HG02870 (cell line): Measurements from ENCODE around the gene AUTS2.

Experiments used
- ATAC-seq: cut with Tn5 transposase; IDR thresholded peaks from one replicate; pipeline ENCODE4 v1.9.1; 2021; ENCODE audit warnings: mild to moderate bottlenecking, moderate library complexity; ENCODE audit not compliant: unreplicated experiment

Gene AUTS2

DNA sequence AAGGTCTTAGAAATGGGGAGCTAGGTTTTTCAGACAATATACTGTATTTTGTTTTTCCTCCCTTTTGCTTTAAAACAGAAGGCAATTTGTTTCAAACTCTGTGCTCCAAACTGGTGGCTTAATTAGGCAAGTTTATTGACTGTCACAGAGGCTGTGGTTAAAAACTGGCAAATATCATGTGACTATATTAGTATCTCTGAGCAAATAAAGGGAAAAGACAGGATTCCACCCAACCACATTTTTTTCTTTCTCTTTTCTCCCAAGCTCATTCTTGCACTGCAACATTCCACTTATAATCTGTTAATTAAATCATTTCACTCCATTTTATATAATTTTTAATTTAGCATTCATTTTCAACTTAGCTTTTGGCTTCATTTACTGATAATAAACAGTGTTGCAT, 615.8 kb downstream of the AUTS2 start:
- no peak for ATAC-seq

DNA sequence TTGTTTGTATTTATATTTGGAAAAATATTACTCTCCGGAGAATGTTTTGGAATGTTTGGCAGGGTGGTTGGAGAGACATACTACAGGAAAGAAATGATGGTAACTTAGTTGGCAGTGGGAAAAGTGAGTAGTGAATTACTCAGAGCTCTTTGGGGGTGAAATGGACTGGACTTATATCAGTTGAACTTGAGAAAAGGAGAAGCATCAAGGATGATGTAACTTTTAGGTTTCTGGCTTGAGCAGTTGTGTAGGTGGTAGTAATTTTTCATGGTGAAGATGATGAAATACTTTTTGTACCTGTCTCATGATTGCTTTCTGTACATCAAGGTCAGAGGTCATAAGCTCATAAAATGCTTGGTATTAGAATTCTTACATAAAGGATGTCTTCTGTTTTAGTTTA, 617.2 kb downstream of the AUTS2 start:
- ATAC-seq = no peak

DNA sequence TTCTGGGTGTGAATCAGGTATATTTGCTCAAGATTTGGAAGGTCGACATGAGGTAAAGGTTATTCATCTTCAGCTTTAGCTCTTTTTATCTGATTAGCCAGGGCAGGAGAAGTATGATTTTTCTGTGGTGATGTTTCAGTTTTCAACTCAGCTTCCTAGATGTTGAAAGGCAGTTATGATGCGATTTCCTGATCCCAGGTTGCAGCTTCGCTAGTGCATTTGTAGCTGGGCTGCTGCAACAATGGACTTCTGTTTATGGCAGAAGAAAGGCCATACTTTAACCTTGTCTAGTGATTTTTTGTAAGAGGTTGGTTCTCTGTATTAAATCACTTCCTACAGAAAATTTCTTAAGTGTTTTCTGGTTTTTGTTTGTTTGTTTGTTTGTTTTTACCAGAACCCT, 619.3 kb downstream of the AUTS2 start:
- no peak for ATAC-seq

DNA sequence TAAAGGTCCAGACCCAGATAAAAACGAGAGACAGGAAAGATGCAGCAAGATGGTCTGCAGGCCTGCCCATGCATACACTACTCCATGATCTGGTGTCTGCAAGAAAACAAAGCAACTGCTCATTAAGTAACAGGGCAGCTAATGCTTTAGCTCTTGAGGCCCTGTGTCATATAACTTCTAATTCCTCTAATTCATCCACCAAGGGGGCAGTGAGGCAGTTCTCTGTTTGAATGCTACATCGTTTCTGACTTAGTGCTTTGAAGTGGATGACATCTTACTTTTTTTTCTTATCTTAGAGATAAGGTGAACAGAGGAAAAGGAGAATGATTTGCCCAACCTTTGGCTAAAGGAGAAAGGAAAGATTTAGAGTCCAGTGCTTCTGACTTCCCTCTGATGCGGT, 619.7 kb downstream of the AUTS2 start:
- ATAC-seq = no peak

DNA sequence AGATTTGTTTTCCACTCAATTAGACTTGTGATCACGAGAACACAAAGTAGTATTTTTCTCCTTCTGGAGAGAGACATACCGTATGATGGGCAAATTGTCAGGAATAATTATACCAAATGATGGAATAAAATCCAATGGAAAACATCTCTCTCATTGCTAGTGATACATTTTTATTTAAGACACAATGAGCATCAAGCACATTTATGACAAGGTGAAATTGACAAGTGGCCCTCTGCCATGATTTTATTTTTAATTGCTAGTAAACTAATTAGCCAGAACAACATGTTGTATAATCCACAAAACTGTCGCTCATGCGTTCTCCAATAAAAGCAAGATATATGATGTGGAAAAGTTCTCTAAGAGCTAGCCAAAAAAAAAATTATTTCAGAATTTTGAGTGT, 620.8 kb downstream of the AUTS2 start:
- no peak for ATAC-seq

DNA sequence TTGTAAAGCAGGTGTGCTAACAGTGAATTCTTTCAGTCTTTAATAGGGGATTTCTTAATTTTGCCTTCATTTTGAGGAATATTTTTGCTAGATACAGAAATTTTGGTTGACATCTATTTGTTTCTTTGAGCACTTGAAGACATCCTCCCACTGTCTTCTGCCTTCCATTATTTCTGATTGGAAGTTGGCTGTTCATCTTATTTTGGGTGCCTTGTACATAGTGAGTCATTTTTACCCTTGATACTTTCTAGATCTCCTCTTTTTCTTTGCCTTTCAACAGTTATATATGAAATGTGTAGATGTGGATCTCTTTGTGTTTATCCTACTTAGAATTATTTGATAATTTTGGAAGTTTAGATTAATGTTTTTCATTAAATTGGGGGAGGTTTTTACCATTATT, 631.0 kb downstream of the AUTS2 start:
- ATAC-seq = no peak

DNA sequence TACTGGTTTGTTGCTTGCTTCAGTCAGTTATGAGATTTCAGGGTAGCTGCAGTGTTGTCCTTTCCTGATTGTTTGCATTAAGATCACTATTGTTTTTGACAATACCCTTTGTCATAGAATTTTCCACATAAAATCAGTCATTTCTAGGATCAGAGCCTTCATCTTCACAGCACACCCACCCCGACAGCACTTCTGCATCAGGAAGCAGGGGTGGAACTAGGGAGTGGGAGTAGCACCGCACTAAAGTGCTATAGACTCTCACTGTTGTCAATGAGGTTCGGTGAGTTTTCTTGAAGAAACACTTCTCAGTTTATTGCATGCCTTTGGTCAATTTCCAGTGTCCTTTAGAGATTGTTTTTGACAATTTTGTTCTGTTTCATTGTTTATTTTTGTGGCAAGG, 632.5 kb downstream of the AUTS2 start:
- ATAC-seq = no peak

DNA sequence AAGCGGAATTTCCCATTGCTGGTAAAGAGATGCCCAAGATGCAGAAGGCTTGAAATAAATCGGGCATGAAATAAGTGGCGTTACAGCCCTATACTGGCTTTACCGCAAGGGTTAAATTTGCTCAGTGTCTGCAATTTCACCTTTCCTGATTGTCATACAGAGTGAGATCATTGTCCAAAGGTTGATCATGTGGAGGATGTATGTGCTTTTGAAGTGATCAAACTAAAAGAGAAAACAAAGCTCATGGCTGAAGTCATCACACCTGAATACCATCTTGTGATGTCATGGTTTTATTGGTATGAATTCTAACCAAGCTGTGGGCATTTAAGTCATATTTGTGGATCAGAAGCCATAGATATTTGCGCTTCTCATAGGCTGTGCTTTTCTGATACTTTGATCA, 635.5 kb downstream of the AUTS2 start:
- ATAC-seq = no peak

DNA sequence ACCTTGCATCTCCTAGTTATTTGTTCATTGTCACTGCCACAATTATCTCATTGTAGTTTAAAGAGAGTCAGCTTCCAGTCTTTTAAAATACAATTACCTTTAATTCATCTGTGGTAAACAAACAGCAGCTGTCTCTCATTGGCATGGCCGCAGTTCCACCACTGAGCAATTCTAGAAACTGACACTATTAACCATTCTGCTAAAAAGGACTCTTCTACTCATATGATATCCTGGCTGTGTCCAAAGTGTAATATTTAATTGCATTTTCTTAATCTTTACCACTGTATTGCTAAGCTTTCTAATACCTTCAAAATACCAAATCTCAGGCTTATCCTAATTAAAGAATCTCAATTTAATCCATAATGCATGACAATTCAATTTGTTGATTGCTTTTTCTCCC, 639.0 kb downstream of the AUTS2 start:
- ATAC-seq = no peak

DNA sequence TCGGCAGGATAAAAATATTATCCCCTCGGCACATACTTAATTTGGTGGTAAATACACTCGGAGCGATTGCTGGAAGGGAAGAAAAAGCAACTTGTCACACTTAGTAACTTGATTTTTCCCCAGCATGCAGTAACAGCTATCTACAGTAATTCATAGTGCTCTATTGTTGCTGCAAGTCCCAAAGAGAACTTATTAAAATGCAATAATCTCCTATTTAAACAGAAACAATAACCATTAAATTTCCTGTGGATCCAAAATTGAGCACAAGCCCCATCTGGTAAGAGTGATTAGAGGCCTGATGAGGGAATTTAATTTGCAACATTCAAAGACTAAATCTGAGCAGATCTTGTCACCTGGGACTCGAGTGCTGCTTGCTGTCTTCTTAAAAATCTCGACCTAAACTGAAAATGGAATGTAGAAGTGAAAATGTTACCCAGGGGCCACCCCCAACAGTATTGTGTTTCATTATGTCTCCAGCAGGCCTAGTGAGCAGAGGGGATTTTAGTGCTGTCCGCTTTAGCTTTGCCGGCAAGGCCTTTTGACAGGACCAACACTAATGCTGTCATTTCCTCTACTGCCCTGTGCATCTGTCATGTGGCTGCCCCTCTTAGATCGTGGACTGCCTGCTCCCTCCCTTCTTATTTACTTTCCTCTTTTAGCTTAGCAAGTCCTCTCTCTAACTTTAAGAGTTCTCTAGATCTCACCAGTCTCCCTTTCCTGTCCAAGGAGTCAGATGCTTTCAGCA, 639.7 kb downstream of the AUTS2 start:
- ATAC-seq = peak; percentile 100

DNA sequence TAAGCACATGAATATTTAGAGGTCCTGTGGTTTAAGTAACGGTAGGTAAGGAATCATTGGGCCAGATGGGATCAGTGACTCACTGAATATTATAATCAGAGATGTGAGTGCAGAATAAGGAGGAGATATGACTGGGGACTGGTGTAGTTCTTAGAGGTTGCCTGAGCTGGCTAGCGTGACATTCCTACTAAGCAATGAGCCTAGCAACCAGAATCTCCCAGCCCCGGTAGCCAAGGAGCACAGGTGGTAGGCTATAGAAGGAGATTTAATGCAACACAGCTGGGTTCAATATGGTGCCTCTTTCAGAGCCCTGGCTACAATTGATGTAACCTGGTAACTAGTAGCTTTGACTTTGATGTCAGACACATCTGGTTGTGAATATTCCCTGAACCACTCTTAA, 641.6 kb downstream of the AUTS2 start:
- no peak for ATAC-seq

DNA sequence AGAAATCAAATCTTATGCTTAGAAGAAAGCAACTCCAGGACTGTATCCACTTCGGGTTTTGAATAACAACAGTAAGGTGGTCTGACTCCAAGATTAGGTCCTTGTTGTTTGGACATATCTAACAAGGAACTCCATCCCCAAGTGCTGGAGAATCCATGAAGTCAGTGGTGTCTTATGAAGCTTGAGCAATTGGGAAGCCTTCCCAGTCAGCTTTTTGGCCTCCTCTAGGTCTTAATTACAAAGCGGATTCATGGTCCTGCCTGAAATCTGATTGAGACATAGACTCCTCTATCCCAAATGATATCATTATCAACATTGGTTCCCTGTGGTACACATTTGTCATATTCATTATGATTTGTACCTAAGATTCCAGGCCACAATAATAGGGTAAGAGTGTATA, 642.6 kb downstream of the AUTS2 start:
- ATAC-seq = no peak

DNA sequence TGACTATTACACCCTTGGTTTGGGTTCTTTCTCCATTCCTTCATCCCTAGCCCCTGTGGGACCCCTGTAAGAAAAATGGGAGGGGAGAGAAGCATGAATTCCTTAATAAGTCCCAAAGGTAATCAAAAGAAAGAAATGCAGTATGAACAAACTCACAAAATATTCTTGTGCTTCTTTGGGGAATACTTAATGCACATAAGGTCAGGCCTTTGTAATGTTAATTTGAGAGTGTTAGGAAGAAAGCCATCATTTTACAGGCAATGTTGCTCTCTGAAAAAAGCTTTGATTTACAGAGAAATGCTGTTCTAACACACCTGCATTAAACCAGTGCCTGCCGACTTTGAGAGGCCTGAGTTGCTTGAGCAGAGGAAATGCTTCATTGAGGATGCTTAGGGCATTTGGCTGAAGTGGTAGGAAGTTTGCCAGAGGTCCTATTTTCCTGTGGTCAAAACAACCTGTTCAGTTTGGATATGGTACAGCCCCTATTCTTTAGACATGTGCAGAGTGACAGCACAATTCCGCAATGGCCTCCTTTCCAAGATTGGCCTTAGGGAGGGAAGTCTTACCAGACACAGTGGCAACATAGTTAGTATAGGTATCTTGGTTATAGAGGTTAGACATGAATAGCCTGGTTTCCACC, 643.4 kb downstream of the AUTS2 start:
- no peak for ATAC-seq

DNA sequence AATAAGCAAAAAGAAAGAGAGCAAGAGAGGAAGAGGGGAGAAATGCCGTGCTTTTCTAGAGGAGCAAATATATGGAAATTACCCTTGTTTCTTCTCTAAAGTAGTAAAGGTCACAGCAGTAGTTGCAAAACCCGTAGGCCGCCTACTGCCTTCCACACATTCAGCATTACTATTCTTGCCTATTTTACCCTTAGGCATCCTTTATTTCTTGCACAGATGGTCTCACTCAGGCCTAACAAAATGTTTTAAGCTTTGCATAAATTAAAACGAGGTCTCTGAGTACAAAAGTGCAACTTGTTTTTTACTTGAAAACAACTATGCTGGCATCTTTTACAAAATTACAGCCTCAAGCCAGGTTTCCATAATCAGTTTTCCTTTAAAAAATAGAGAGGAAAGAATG, 644.6 kb downstream of the AUTS2 start:
- no peak for ATAC-seq

DNA sequence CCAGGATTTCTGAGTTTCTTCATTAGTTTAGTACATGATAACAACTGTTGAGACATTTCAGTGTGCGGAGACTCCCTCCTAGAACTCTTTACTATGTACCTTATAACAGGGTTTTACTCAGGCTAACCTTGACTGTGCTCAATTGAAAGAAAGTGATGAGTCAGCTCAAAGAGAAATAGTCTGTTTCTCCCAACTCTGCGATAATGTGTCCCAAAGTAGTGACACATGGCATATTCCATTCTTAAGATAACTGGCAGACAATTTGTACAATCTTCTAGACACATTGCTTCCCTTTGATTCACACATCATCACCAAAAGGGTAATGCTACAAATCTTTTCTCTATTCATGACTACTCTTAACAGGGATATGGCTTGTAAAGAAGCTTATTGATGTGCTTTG, 645.2 kb downstream of the AUTS2 start:
- ATAC-seq = no peak

DNA sequence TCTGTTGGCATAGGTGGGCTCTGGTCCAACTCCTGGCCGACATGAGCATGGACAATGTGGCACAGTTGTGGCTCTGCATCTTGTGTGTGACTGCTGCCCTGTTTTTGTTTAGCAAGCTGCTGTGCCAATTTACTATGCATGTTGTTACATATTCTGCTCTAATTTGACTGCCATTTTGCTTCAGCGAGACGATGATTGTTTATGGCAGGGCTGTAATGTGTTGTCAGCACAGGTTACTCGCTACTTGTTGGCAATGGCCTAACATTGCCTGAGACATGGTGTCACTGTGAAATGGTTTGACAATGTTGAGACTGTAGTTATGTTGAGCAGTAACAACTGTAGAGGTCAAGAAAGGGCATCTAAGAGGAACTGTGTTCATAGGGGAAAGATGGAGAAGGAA, 659.6 kb downstream of the AUTS2 start:
- no peak for ATAC-seq

DNA sequence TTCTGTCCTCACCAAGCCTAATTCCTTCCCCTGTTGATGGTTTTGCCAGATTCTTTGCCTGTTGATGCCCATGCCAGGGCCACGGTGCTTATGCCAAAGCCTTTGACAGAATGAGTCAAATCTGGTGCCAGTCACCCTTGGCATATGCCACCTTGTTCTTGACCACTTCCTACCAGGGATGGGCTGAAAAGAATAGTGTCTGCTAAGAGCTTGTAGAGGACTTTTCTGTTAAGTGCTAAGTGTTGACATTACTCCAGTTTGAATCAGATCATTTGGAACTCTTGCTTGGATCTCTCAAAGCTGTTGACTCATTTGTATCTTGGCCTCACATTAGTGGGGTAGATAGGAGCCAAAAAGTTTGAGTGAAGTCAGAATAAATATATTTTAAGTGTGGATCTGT, 661.2 kb downstream of the AUTS2 start:
- ATAC-seq = no peak

DNA sequence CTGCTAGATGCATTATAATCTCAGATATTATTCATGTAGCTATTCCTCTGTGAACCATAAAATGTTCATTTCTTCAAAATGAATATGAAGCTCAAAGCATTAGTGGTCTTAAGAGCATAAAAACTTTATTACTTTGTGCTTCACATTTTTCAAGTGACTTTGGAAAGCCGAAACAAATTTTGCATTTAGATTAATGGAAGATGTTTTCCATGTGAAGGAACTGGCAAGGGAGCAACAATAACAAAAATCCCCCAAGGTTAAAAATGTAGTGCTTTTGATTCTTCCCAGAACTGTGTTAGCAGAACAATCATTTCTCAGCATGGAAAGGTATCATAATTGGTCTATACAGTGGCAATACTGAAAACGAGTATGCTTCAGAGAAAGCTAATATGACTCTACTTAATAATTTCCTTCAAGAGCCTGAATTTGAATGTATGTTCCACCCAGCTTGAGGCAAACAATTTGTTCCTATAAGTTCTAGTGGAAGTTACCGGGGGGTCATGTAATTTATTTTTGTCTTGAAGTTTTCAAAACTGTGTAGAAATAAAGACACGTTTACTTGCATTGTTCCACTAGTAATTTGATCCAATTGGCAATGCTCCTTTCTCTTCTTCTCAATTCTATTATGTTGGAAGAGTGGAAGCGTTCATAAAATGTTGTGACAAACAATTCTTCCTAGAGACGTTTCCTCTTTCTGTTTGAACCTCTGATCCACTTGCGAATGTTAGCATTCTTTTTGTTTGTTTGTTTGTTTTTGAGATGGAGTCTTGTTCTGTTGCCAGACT, 665.4 kb downstream of the AUTS2 start:
- no peak for ATAC-seq

DNA sequence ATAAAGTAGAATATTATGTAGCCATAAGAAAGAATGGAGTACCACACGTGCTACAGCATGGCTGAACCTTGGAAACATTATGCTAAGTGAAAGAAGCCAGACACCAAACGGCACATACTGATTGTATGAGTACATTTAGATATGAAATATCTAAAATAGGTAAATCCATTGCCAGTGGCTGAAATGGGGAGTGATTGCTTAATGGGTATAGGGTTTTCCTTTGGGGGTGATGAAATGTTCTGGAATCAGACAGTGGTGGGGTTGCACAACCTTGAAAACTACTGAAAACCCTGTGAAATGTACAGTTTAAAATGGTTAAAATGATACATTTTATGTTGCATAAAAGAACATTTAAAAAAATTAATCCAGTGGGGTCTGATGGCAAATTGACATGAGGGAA, 667.9 kb downstream of the AUTS2 start:
- no peak for ATAC-seq

DNA sequence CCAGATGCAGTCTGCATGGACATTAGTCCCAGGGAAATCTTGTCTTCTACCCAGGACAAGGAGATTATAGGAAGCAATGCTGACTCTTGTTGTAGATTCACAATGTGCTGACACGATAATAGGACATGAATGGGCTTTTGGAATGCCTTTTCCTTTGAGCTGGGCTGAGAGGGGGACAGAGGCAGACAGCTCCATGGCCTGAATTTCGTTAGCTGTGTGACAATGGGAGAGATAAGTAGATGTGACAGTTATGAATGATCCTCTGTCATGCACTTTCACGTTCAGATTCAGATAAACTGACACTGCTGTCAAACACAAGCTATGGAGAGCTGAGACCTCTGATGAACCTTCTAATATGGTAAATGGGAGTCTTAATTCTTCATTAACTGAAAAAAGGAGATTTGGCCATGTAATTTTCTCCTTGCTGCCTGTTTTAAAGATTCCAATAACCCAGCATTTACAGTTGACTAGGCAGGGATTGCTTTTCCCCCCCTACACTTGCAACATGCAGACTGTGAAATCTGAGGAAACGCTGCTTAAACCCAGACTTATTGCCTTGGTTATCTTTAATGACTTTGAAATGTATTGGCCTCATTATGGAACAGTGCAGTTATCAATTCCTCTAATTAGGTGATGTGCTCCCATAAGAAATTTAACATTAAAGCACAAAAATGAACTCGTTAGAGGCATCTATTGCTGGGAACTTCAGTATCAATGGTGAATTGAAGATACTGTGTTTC, 669.3 kb downstream of the AUTS2 start:
- ATAC-seq = no peak

DNA sequence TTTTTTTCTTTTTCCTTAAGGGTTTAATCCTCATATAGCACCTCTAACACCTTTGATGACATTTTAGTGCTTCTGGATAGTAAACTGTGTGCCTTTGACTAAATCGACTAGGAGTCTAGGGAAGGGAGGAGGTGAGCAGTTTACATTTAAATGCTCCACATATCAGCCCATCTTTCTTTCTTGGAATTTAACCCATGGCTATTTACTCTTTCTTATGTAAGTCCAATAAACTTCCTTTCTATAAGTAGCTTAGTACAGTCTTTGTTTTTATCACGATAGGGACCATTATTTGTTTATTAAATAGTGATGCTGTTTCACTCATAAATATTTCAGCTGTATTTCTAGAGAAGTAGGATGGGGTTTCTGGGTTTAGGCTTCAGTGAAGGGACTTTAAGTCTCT, 669.9 kb downstream of the AUTS2 start:
- ATAC-seq = no peak
